ENCODE data around the gene TLE2. TPM values are rescaled to one million over a fixed set of nuclear protein-coding genes. Genes with fewer than 3 reads are reported as not detected.

TLE2 gene
- total RNA-seq, 4 donors from 2014 or later: 81.3 to 114 (median 90.3) TPM

- Histone ChIP-seq H3K36me3 (no peaks in the 10 kb centered on the region), H3K4me1 (peaks cover 15 to 32% of the 10 kb centered on the region in 2 donors), H3K27me3 (no peaks in the 10 kb centered on the region), H3K9me3 (no peaks in the 10 kb centered on the region), H3K27ac (peak overlapping the region in 1 of 3 donors; percentile 77), H3K4me3 (replicated peaks in 1 of 3) (no peak overlapping the region)
- no peak for DNase-seq
- intact Hi-C loops (cut with DNase I): loop anchor here (5.0 kb wide), 1 partner anchor 73 kb away; no protein-coding TSS in a partner anchor
- TF ChIP-seq POLR2A (IDR thresholded peaks at IDR 0.05) (no peak), CTCF (IDR thresholded peaks at IDR 0.05) (no peak)
These were observed 5.3 kb upstream of the TLE2 start for GRCh38 chr19:3034406-3034655.

GRCh38 chr19:3033595-3034405 is 4.7 kb upstream of the TLE2 start:
- DNase-seq: peak in 1 of 2 donors; percentile 44
- no peak for TF ChIP-seq POLR2A (IDR thresholded peaks at IDR 0.05)
- TF ChIP-seq CTCF (IDR thresholded peaks at IDR 0.05): no peak
- Histone ChIP-seq H3K4me1 (peaks cover 15 to 32% of the 10 kb centered on the region in 2 donors), H3K36me3 (no peaks in the 10 kb centered on the region), H3K9me3 (no peaks in the 10 kb centered on the region), H3K4me3 (replicated peaks in 1 of 3) (no peak overlapping the region), H3K27me3 (no peaks in the 10 kb centered on the region), H3K27ac (peak overlapping the region in 1 of 3 donors; percentile 77)
- 59 to 69% methylated on average over 11 of the region's 11 CpGs for WGBS, 2 donors
- intact Hi-C loops (cut with DNase I): loop anchor here (5.0 kb wide), 1 partner anchor 74 kb away; no protein-coding TSS in a partner anchor

- Histone ChIP-seq H3K4me1 (peaks cover 20 to 33% of the 10 kb centered on the region in 2 donors), H3K9me3 (no peaks in the 10 kb centered on the region), H3K27ac (no peak overlapping the region), H3K4me3 (replicated peaks in 1 of 3) (no peak overlapping the region), H3K27me3 (no peaks in the 10 kb centered on the region), H3K36me3 (no peaks in the 10 kb centered on the region)
- TF ChIP-seq POLR2A (IDR thresholded peaks at IDR 0.05) (no peak), CTCF (IDR thresholded peaks at IDR 0.05) (no peak)
- intact Hi-C loops (cut with DNase I): loop anchor here (5.0 kb wide), 1 partner anchor 76 kb away; no protein-coding TSS in a partner anchor
- WGBS, 2 donors: 78 to 82% methylated on average over 5 of the region's 5 CpGs
- no peak for DNase-seq
These were observed 2.5 kb upstream of the TLE2 start for GRCh38 chr19:3031607-3031867.

GRCh38 chr19:3028305-3029064 is 595 bp downstream of the TLE2 start:
- intact Hi-C loops (cut with DNase I): loop anchor here (5.0 kb wide), 1 partner anchor 41 kb away; no protein-coding TSS in a partner anchor
- no peaks in the 10 kb centered on the region for H3K9me3 ChIP-seq
- TF ChIP-seq POLR2A (IDR thresholded peaks at IDR 0.05) (no peak), CTCF (IDR thresholded peaks at IDR 0.05) (no peak)
- H3K36me3 ChIP-seq: no peaks in the 10 kb centered on the region
- WGBS, 2 donors: 1 to 5% methylated on average over 7 to 23 of the region's 40 CpGs
- H3K4me1 ChIP-seq: peaks cover 10 to 12% of the 10 kb centered on the region in 2 donors
- peak; percentile 59 to 68 for DNase-seq
- H3K27me3 ChIP-seq: no peaks in the 10 kb centered on the region
- H3K4me3 ChIP-seq (replicated peaks in 1 of 3): peak overlapping the region; percentile 59 to 71 (median 69)
- peak overlapping the region; percentile 73 to 82 (median 78) for H3K27ac ChIP-seq

- H3K27me3 ChIP-seq: no peaks in the 10 kb centered on the region
- no peaks in the 10 kb centered on the region for H3K36me3 ChIP-seq
- peak overlapping the region; percentile 73 to 82 (median 78) for H3K27ac ChIP-seq
- DNase-seq: no peak
- TF ChIP-seq CTCF (IDR thresholded peaks at IDR 0.05) (no peak), POLR2A (IDR thresholded peaks at IDR 0.05) (no peak)
- intact Hi-C loops (cut with DNase I): loop anchor here (5.0 kb wide), 1 partner anchor 41 kb away; no protein-coding TSS in a partner anchor
- 53 to 90% methylated on average over 2 to 7 of the region's 9 CpGs for WGBS, 2 donors
- H3K4me3 ChIP-seq (replicated peaks in 1 of 3): peak overlapping the region in 1 of 3 donors; percentile 71
- H3K4me1 ChIP-seq: peaks cover 10 to 12% of the 10 kb centered on the region in 2 donors
- H3K9me3 ChIP-seq: no peaks in the 10 kb centered on the region
These were observed 1.1 kb downstream of the TLE2 start for GRCh38 chr19:3027981-3028304.

Measured in thyroid gland (tissue), 4 donors.